CD4-positive, CD25-positive, alpha-beta regulatory T cell (primary cell): ENCODE measurements around the gene MEAF6. TPM values are rescaled to one million over a fixed set of nuclear protein-coding genes. Genes with fewer than 3 reads are reported as not detected.

Experiments
- ATAC-seq, 2 donors: fragments of 150-1000 bp; cut with Tn5 transposase; one replicate each; pipeline ENCODE4 v1.10.0; 2021; ENCODE audit warnings: low read depth in 2 of 2, moderate number of reproducible peaks in 2 of 2, moderate library complexity in 1 of 2
- DNase-seq, 3 donors: peaks; one replicate each; pipeline versions ENCODE4 v3.0.0 to v3.0.0-alpha.2; 2012 to 2022; ENCODE audit warnings: mixed read lengths in 1 of 3
- H3K27ac ChIP-seq: one replicate; pipeline ENCODE4 v1.7.0; 2013; ENCODE audit warnings: mild to moderate bottlenecking, low read length; ENCODE audit not compliant: insufficient read depth, poor library complexity, severe bottlenecking
- H3K27me3 ChIP-seq: one replicate; pipeline ENCODE4 v1.7.0; 2013; ENCODE audit warnings: low read length; ENCODE audit not compliant: control insufficient read depth, insufficient read depth
- H3K36me3 ChIP-seq: one replicate; pipeline ENCODE4 v1.7.0; 2013; ENCODE audit warnings: mild to moderate bottlenecking, low read length, moderate library complexity; ENCODE audit not compliant: control insufficient read depth, insufficient read depth
- H3K4me1 ChIP-seq: 2 replicates; pipeline ENCODE4 v1.7.0; 2013; ENCODE audit warnings: mild to moderate bottlenecking, low read length; ENCODE audit not compliant: insufficient read depth, control insufficient read depth, poor library complexity, severe bottlenecking
- H3K4me3 ChIP-seq: one replicate; pipeline ENCODE4 v1.7.0; 2013; ENCODE audit warnings: low read depth, mild to moderate bottlenecking, low read length, moderate library complexity
- H3K9me3 ChIP-seq, 2 experiments: 1 replicate in 1 of 2; 2 replicates in 1 of 2; pipeline ENCODE4 v1.7.0; 2013; ENCODE audit warnings: low read length in 2 of 2, mild to moderate bottlenecking in 1 of 2, moderate library complexity in 1 of 2; ENCODE audit not compliant: control insufficient read depth in 2 of 2
- H3K27ac Mint-ChIP-seq, 3 donors: one replicate each; pipeline ENCODE4 v1.8.0; 2020 to 2022; ENCODE audit warnings: mild to moderate bottlenecking in 3 of 3, mixed read lengths in 3 of 3, moderate library complexity in 2 of 3
- H3K27me3 Mint-ChIP-seq: one replicate; pipeline ENCODE4 v1.8.0; 2022; ENCODE audit warnings: mild to moderate bottlenecking, mixed read lengths
- H3K36me3 Mint-ChIP-seq: one replicate; pipeline ENCODE4 v1.8.0; 2020; ENCODE audit warnings: mixed read lengths
- H3K4me1 Mint-ChIP-seq, 4 donors: one replicate each; pipeline ENCODE4 v1.8.0; 2020 to 2022; ENCODE audit warnings: mixed read lengths in 4 of 4, mild to moderate bottlenecking in 1 of 4
- H3K4me3 Mint-ChIP-seq, 4 donors: one replicate each; pipeline ENCODE4 v1.8.0; 2020 to 2022; ENCODE audit warnings: mild to moderate bottlenecking in 4 of 4, mixed read lengths in 4 of 4, moderate library complexity in 3 of 4
- H3K9me3 Mint-ChIP-seq, 7 donors: one replicate each; pipeline ENCODE4 v1.8.0; 2020 to 2022; ENCODE audit warnings: mixed read lengths in 7 of 7, mild to moderate bottlenecking in 3 of 7, moderate library complexity in 2 of 7
- polyA plus RNA-seq, 4 donors: library from polyadenylated mRNA; unstranded; fragments of 300-500 nt; fragmentation: Illumina TruSeq; gene quantifications; one replicate each; pipeline ENCODE4 v1.2.3, GENCODE V29; 2021
- total RNA-seq: library from RNA; stranded (reverse); gene quantifications from one replicate; pipeline ENCODE4 v1.2.3, GENCODE V29; 2022

Gene MEAF6
- total and polyA plus RNA-seq, 5 donors from 2014 or later = 52.3 to 163 (median 150) TPM

DNA sequence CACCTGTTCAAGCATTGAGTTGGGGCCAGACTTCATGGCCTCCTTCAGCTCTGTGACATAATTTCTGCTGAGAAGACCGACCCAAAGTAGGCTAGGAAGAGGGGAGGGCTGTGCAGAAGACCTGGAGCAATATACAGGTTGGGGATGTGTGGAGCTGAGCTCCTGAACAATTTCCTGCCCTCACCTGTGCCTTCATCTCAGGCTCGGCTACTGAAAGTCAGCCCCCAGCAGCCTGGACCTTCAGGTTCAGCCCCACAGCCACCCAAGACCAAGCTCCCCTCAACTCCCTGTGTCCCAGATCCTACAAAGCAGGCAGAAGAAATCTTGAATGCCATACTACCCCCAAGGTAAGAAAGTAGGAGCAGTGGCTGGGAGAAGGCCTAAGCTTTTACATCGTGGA, 42.8 kb upstream of the MEAF6 start:
- H3K4me3 Mint-ChIP-seq = peak overlapping the region in 1 of 4 donors; percentile 70
- ATAC-seq (no peak), DNase-seq (no peak)
- Histone ChIP-seq H3K9me3 (no peaks in the 10 kb centered on the region), H3K4me1 (peaks cover 13% of the 10 kb centered on the region), H3K4me3 (no peak overlapping the region), H3K36me3 (no peaks in the 10 kb centered on the region), H3K27me3 (no peaks in the 10 kb centered on the region), H3K27ac (no peak overlapping the region)
- H3K4me1 Mint-ChIP-seq = peaks cover 15 to 22% (median 17%) of the 10 kb centered on the region in 4 donors
- peaks cover 6% of the 10 kb centered on the region for H3K27me3 Mint-ChIP-seq
- peaks cover 8% of the 10 kb centered on the region for H3K36me3 Mint-ChIP-seq
- no peaks in the 10 kb centered on the region for H3K9me3 Mint-ChIP-seq
- no peak overlapping the region for H3K27ac Mint-ChIP-seq

DNA sequence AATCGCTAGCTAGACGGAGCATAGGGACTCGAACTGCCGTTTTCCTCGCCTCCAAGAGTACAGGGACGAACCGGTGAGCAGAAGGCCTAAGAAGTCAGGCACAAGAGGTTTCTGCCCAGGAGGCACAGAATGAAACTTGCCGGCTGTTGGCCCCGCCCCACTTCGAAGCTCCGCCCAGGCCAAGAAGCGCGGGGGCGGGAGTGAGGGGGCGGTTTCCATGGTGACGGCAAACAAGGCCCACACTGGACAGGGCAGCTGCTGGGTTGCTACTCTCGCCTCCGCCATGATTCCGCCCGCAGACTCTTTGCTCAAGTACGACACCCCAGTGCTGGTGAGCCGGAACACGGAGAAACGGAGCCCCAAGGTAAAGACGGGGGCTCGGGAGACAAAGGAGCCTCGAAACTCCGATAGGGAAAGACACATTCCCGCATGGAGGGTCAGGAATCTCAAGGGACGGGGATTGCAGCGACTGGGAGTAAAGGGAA, 42.2 kb upstream of the MEAF6 start, which contains the start of gene DNALI1:
TSS of gene DNALI1 (plus strand) at position 229 of the 485 bp plus-strand sequence. CDS start at position 284, 55 bp downstream.
- peak in 2 of 3 donors; percentile 8 to 47 for DNase-seq
- Histone ChIP-seq H3K9me3 (no peaks in the 10 kb centered on the region), H3K36me3 (peaks cover 5% of the 10 kb centered on the region), H3K27ac (no peak within 1 kb of the TSS), H3K4me1 (peaks cover 17% of the 10 kb centered on the region), H3K27me3 (no peaks in the 10 kb centered on the region), H3K4me3 (no peak within 1 kb of the TSS)
- H3K27ac Mint-ChIP-seq = peak within 1 kb of the TSS in 1 of 3 donors; percentile 94
- no peak for ATAC-seq
- H3K36me3 Mint-ChIP-seq = peaks cover 12% of the 10 kb centered on the region
- H3K4me1 Mint-ChIP-seq = peaks cover 20 to 29% (median 24%) of the 10 kb centered on the region in 4 donors
- no peaks in the 10 kb centered on the region for H3K9me3 Mint-ChIP-seq
- peak within 1 kb of the TSS in 2 of 4 donors; percentile 80 to 98 for H3K4me3 Mint-ChIP-seq
- peaks cover 5% of the 10 kb centered on the region for H3K27me3 Mint-ChIP-seq

DNA sequence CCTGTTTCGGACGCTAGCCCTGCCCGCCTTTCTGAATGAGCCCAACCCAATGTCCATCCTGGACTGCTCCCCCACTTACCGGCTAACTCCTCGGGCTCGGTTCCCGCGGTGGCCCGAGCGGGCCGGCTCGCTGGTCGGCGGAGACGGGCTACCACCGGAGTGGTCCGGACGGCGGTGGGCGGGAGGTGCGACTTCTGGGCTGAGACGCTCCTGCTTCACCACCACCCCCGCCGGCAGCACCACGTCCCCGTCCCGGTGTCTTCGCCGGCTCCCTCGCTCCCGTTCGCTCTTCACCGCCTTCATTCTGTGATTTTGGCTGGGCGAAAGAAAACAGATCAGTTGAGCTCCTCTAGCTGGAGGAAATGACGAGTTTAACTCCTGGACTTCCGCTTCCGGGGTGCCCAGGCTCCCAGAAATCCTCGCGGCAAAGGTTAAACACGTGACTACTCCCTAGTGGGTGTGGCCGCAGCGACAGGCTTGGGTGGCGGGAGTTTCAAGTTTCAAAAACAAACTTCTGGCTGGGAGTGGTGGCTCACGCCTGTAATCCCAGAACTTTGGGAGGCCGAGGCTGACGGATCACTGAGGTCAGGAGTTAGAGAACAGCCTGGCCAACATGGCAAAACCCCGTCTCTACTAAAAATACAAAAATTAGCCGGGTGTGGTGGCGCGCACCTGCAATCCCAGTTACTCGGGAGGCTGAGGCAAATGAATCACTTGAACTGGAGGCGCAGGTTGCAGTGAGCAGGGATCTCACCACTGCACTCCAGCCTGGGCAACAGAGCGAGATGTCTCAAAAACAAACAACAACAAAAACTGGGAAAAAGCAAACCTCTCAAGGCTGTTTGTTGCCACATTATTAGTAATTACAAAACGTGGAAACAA, 39.6 kb upstream of the MEAF6 start, which contains the start of gene SNIP1:
TSS of gene SNIP1 (minus strand) at position 367 of the 882 bp plus-strand sequence. CDS start at position 303, 64 bp downstream.
- Histone ChIP-seq H3K27ac (peak within 1 kb of the TSS; percentile 88), H3K4me1 (peaks cover 21% of the 10 kb centered on the region), H3K9me3 (no peaks in the 10 kb centered on the region), H3K4me3 (peak within 1 kb of the TSS; percentile 97), H3K36me3 (peaks cover 19% of the 10 kb centered on the region), H3K27me3 (no peaks in the 10 kb centered on the region)
- DNase-seq (peak; percentile 89 to 97 (median 93)), ATAC-seq (peak; percentile 98)
- no peaks in the 10 kb centered on the region for H3K27me3 Mint-ChIP-seq
- peak within 1 kb of the TSS; percentile 91 to 98 (median 98) for H3K4me3 Mint-ChIP-seq
- peak within 1 kb of the TSS; percentile 97 to 99 (median 99) for H3K27ac Mint-ChIP-seq
- H3K36me3 Mint-ChIP-seq = peaks cover 18% of the 10 kb centered on the region
- no peaks in the 10 kb centered on the region for H3K9me3 Mint-ChIP-seq
- peaks cover 29 to 46% (median 37%) of the 10 kb centered on the region in 4 donors for H3K4me1 Mint-ChIP-seq

DNA sequence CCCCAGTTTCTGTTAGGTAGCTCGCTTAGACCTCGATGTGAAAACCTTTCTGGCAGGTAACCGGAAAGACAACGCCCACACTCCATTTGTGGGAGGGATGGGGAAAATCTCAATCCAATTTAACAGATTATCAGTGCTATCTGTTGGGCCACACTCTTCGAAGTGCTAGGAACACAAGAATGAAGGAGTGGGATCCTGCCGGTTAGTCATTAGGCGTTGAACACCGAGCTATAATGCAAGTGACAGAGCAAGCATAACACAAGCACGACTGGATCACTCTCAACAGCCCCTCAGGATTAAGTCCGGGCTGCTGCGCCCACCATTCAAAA, 39.0 kb upstream of the MEAF6 start:
- Histone ChIP-seq H3K9me3 (no peaks in the 10 kb centered on the region), H3K27me3 (no peaks in the 10 kb centered on the region), H3K4me1 (peaks cover 21% of the 10 kb centered on the region), H3K27ac (peak overlapping the region; percentile 88), H3K4me3 (peak overlapping the region; percentile 97), H3K36me3 (peaks cover 25% of the 10 kb centered on the region)
- DNase-seq = peak in 1 of 3 donors; percentile 3
- Mint-ChIP-seq H3K4me1 (peaks cover 33 to 52% (median 41%) of the 10 kb centered on the region in 4 donors), H3K4me3 (peak overlapping the region; percentile 91 to 98 (median 98)), H3K27ac (peak overlapping the region; percentile 33 to 99 (median 97)), H3K9me3 (peaks cover 0 to 2% (median 0%) of the 10 kb centered on the region in 7 donors), H3K36me3 (peaks cover 22% of the 10 kb centered on the region), H3K27me3 (no peaks in the 10 kb centered on the region)
- ATAC-seq = no peak

DNA sequence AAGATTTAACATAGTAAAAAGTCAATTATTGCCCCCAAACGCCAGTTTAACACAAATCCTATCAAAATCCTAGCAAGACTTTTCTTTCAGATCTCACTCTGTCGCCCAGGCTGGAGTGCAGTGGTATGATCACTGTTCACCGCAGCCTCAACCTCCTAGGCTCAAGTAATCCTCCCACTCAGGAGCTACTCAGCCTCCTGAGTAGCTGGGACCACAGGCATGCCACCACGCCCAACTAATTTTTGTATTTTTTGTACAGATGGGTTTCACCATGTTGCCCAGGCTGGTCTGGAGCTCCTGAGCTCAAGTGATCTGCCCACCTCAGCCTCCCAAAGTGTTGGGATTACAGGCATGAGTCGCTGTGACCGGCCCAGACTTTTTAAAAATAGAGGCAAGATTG, 34.8 kb upstream of the MEAF6 start:
- H3K4me1 ChIP-seq = peaks cover 21% of the 10 kb centered on the region
- Mint-ChIP-seq H3K36me3 (peaks cover 42% of the 10 kb centered on the region), H3K4me1 (peaks cover 26 to 52% (median 43%) of the 10 kb centered on the region in 4 donors), H3K9me3 (peaks cover 0 to 2% (median 0%) of the 10 kb centered on the region in 7 donors), H3K27ac (peak overlapping the region in 2 of 3 donors; percentile 21 to 23), H3K27me3 (no peaks in the 10 kb centered on the region), H3K4me3 (peak overlapping the region in 1 of 4 donors; percentile 8)
- DNase-seq (no peak), ATAC-seq (no peak)
- no peaks in the 10 kb centered on the region for H3K27me3 ChIP-seq
- H3K4me3 ChIP-seq = no peak overlapping the region
- no peak overlapping the region for H3K27ac ChIP-seq
- no peaks in the 10 kb centered on the region for H3K9me3 ChIP-seq
- peaks cover 48% of the 10 kb centered on the region for H3K36me3 ChIP-seq

DNA sequence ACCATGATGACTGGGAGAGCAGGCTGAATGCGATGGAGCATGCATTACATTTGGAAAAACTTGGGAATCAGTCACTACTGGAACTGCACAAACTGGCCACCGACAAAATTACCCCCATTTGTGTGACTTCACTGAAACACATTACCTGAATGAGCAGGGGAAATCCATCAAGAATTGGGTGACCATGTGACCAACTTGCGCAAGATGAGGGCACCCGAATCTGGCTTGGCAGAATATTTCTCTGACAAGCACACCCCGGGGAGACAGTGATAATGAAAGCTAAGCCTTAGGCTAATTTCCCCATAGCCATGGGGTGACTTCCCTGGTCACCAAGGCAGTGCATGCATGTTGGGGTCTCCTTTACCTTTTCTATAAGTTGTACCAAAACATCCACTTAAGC, 30.5 kb upstream of the MEAF6 start:
- Histone ChIP-seq H3K4me1 (no peaks in the 10 kb centered on the region), H3K4me3 (no peak overlapping the region), H3K9me3 (no peaks in the 10 kb centered on the region), H3K36me3 (peaks cover 65% of the 10 kb centered on the region), H3K27ac (no peak overlapping the region), H3K27me3 (no peaks in the 10 kb centered on the region)
- no peak for ATAC-seq
- H3K4me3 Mint-ChIP-seq = no peak overlapping the region
- H3K9me3 Mint-ChIP-seq = peaks cover 0 to 2% (median 0%) of the 10 kb centered on the region in 7 donors
- no peak for DNase-seq
- peaks cover 40% of the 10 kb centered on the region for H3K36me3 Mint-ChIP-seq
- peaks cover 11 to 18% (median 15%) of the 10 kb centered on the region in 4 donors for H3K4me1 Mint-ChIP-seq
- H3K27ac Mint-ChIP-seq = no peak overlapping the region
- no peaks in the 10 kb centered on the region for H3K27me3 Mint-ChIP-seq

DNA sequence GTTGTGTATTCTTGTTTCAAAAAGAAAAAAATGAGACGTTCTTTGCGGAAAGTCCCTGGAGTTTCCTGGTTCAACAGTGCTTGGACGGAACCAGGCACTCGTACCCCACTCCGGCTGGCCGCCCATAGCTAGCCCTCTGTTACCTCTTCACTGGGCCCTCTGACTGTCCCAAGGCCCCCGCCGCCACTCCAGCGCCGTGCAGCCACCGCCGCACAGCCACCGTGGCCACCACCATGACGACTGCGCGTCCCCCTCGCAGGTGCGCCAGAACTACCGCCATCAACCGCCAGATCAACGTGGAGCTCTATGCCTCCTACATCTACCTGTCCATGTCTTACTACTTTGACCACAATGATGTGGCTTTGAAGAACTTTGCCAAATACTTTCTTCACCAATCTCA, 30.0 kb upstream of the MEAF6 start:
- Mint-ChIP-seq H3K27ac (no peak overlapping the region), H3K4me1 (peaks cover 9 to 13% (median 11%) of the 10 kb centered on the region in 4 donors), H3K36me3 (peaks cover 36% of the 10 kb centered on the region), H3K4me3 (no peak overlapping the region), H3K9me3 (peaks cover 0 to 2% (median 0%) of the 10 kb centered on the region in 7 donors), H3K27me3 (no peaks in the 10 kb centered on the region)
- Histone ChIP-seq H3K27me3 (no peaks in the 10 kb centered on the region), H3K27ac (no peak overlapping the region), H3K9me3 (no peaks in the 10 kb centered on the region), H3K4me3 (no peak overlapping the region), H3K4me1 (no peaks in the 10 kb centered on the region), H3K36me3 (peaks cover 66% of the 10 kb centered on the region)
- DNase-seq = no peak
- no peak for ATAC-seq
